Lower leg skin (tissue), 3 donors: ENCODE results near the gene SEC16A.

ENCODE experiments used
- CTCF ChIP-seq, 3 donors: fragments of 450-650 bp; IDR thresholded peaks; one replicate each; pipeline ENCODE4 v1.5.1; 2016; ENCODE audit warnings: antibody characterized with exemption in 3 of 3, mild to moderate bottlenecking in 3 of 3, moderate library complexity in 2 of 3
- POLR2A ChIP-seq, 2 donors: fragments of 450-650 bp; IDR thresholded peaks; one replicate each; pipeline ENCODE4 v1.6.1; 2016 to 2017; ENCODE audit warnings: antibody characterized with exemption in 2 of 2, mild to moderate bottlenecking in 1 of 2, moderate library complexity in 1 of 2

GRCh38 chr9:136442265-136442664 is 40.6 kb downstream of the SEC16A start:
- TF ChIP-seq CTCF (IDR thresholded peaks at IDR 0.05) (no peak), POLR2A (IDR thresholded peaks at IDR 0.05) (no peak)
